Natural killer cell (primary cell): ENCODE results near the gene TRHDE. TPM values are rescaled to one million over a fixed set of nuclear protein-coding genes. Genes with fewer than 3 reads are reported as not detected.

Experiments used
- ATAC-seq, 3 donors: fragments of 150-1000 bp in 2 of 3; fragments of 200-7000 bp in 1 of 3; cut with Tn5 transposase; 1 replicate in 1 of 3; 2 replicates in 2 of 3; pipeline ENCODE4 v1.10.0; 2021; ENCODE audit warnings: mild to moderate bottlenecking in 2 of 3, moderate library complexity in 2 of 3
- DNase-seq, 2 donors: peaks; one replicate each; pipeline versions ENCODE4 v3.0.0 to v3.0.0-alpha.2; 2013 to 2021; ENCODE audit warnings: mixed read lengths in 1 of 2
- H3K27ac ChIP-seq: one replicate; pipeline ENCODE4 v1.5.1; 2013; ENCODE audit warnings: mild to moderate bottlenecking, low read length
- H3K27me3 ChIP-seq: one replicate; pipeline ENCODE4 v1.6.1; 2013; ENCODE audit warnings: low read length; ENCODE audit not compliant: control insufficient read depth, insufficient read depth
- H3K36me3 ChIP-seq: one replicate; pipeline ENCODE4 v1.6.1; 2013; ENCODE audit warnings: low read length; ENCODE audit not compliant: control insufficient read depth, insufficient read depth
- H3K4me1 ChIP-seq: one replicate; pipeline ENCODE4 v1.6.1; 2013; ENCODE audit warnings: low read length; ENCODE audit not compliant: control insufficient read depth, insufficient read depth
- H3K4me3 ChIP-seq: one replicate; pipeline ENCODE4 v1.5.1; 2013; ENCODE audit warnings: low read length
- H3K9me3 ChIP-seq: one replicate; pipeline ENCODE4 v1.6.1; 2013; ENCODE audit warnings: low read length; ENCODE audit not compliant: control insufficient read depth, insufficient read depth
- H3K27ac Mint-ChIP-seq, 2 donors: one replicate each; pipeline ENCODE4 v1.8.0; 2022; ENCODE audit warnings: mild to moderate bottlenecking in 2 of 2, mixed read lengths in 2 of 2, moderate library complexity in 1 of 2
- H3K27me3 Mint-ChIP-seq, 2 donors: one replicate each; pipeline ENCODE4 v1.8.0; 2022; ENCODE audit warnings: low read depth in 2 of 2, mixed read lengths in 2 of 2
- H3K36me3 Mint-ChIP-seq: one replicate; pipeline ENCODE4 v1.8.0; 2022; ENCODE audit warnings: mixed read lengths
- H3K4me1 Mint-ChIP-seq, 2 donors: one replicate each; pipeline ENCODE4 v1.8.0; 2022; ENCODE audit warnings: mixed read lengths in 2 of 2
- H3K4me3 Mint-ChIP-seq: one replicate; pipeline ENCODE4 v1.8.0; 2022; ENCODE audit warnings: mild to moderate bottlenecking, moderate library complexity, mixed read lengths
- H3K9me3 Mint-ChIP-seq, 2 donors: one replicate each; pipeline ENCODE4 v1.8.0; 2022; ENCODE audit warnings: mixed read lengths in 2 of 2
- WGBS: methylation state at CpG from one replicate; pipeline ENCODE4 v1.1.7; 2013; ENCODE audit warnings: missing lambda C conversion rate; ENCODE audit not compliant: insufficient coverage; 5-methylcytosine and 5-hydroxymethylcytosine counted together
- intact Hi-C: fragments of 100-400 bp; cut with micrococcal nuclease; formaldehyde crosslinking; loops from one replicate; pipeline ENCODE4 v1.14.2; 2022
- total RNA-seq, 4 donors: library from RNA; stranded (reverse); fragments of 120-200 nt in 1 of 4; gene quantifications; one replicate each; pipeline versions ENCODE4 v1.2.3 to v1.2.4, GENCODE V29; 2013 to 2022
- TF ChIP-seq, protein P1 (sequence below): fragments of 200-600 bp; IDR thresholded peaks from one replicate; pipeline ENCODE4 v1.8.0; 2022; ENCODE audit warnings: antibody characterized with exemption

TRHDE gene
- total RNA-seq, 3 donors from 2014 or later (not counting 1 experiment from before 2014, with no cell fraction given): 0.33 TPM; not detected in 2

DNA sequence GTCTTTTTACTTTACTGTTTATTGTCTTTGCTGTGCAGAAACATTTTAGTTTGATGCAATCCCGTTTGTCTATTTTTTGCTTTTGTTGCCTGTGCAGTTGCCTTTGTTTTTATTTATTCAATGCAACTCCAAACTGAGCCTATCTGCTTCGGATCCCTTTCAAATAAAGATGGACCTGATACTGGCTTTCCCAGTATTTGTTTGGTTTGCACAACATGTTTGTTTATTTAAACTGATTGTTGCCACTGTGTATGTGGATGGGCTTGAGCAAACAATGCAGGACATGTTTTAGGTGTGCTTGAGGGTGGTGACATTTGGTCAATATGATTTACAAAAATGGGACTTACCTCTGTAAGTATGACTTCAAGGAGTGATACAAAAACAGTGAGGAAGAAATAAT, 6.7 kb downstream of the TRHDE start:
- Histone ChIP-seq H3K27ac (no peak overlapping the region), H3K9me3 (no peaks in the 10 kb centered on the region), H3K36me3 (no peaks in the 10 kb centered on the region), H3K27me3 (peaks cover 6% of the 10 kb centered on the region), H3K4me3 (no peak overlapping the region), H3K4me1 (peaks cover 2% of the 10 kb centered on the region)
- Mint-ChIP-seq H3K9me3 (peaks cover 0 to 2% of the 10 kb centered on the region in 2 donors), H3K27me3 (peaks cover 7 to 12% of the 10 kb centered on the region in 2 donors), H3K4me1 (no peaks in the 10 kb centered on the region), H3K27ac (no peak overlapping the region), H3K36me3 (no peaks in the 10 kb centered on the region), H3K4me3 (no peak overlapping the region)
- DNase-seq (no peak), ATAC-seq (no peak)
- intact Hi-C loops: no loop called here
- TF ChIP-seq, protein P1, sequence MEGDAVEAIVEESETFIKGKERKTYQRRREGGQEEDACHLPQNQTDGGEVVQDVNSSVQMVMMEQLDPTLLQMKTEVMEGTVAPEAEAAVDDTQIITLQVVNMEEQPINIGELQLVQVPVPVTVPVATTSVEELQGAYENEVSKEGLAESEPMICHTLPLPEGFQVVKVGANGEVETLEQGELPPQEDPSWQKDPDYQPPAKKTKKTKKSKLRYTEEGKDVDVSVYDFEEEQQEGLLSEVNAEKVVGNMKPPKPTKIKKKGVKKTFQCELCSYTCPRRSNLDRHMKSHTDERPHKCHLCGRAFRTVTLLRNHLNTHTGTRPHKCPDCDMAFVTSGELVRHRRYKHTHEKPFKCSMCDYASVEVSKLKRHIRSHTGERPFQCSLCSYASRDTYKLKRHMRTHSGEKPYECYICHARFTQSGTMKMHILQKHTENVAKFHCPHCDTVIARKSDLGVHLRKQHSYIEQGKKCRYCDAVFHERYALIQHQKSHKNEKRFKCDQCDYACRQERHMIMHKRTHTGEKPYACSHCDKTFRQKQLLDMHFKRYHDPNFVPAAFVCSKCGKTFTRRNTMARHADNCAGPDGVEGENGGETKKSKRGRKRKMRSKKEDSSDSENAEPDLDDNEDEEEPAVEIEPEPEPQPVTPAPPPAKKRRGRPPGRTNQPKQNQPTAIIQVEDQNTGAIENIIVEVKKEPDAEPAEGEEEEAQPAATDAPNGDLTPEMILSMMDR: no peak
- whole genome bisulfite sequencing: 50% methylated on average over 2 of the region's 2 CpGs

DNA sequence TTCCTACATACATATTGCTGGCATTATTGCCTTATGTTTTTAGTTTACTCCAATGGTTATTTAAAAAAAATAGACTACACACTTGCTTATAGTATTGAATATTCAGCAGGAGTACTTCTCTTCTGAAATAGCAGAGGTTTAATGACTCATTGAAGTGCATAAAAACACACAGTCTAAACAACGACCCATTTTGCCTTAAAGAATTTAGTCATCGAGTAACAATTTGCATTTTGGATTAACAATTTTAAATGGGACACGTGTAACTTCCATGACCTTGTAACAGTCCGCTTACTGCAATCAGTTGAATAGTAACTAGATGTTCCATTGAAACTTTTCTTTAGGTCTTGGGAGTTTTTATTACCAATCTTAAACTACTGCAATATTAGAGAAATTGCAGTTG, 9.0 kb downstream of the TRHDE start:
- Mint-ChIP-seq H3K9me3 (peaks cover 0 to 2% of the 10 kb centered on the region in 2 donors), H3K36me3 (no peaks in the 10 kb centered on the region), H3K27me3 (no peaks in the 10 kb centered on the region), H3K4me3 (no peak overlapping the region), H3K4me1 (no peaks in the 10 kb centered on the region), H3K27ac (no peak overlapping the region)
- intact Hi-C loops: no loop called here
- 75% methylated on average over 4 of the region's 4 CpGs for WGBS
- H3K27me3 ChIP-seq: no peaks in the 10 kb centered on the region
- no peaks in the 10 kb centered on the region for H3K9me3 ChIP-seq
- H3K4me1 ChIP-seq: no peaks in the 10 kb centered on the region
- H3K27ac ChIP-seq: no peak overlapping the region
- no peak overlapping the region for H3K4me3 ChIP-seq
- no peaks in the 10 kb centered on the region for H3K36me3 ChIP-seq
- ATAC-seq: no peak
- TF ChIP-seq, protein P1: no peak
- no peak for DNase-seq

DNA sequence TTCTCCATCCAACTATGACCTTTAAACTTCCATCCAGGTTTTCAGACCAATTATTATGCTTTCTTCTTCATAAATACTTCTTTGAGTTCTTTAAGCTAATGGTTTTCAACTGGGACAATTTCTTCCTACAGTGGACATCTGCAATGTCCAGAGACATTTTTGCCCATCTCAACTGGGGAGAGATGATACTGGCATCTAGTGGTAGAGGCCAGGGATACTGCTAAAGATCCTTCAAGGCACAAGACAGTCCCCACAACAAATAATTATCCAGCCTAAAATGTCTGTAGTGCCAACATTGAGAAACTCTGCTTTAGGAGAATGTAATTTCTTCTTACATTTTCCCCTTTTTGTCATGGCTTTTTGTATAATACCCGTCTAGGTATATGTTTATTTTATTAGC, 10.6 kb downstream of the TRHDE start:
- Mint-ChIP-seq H3K9me3 (peaks cover 5% of the 10 kb centered on the region in 2 donors), H3K4me3 (no peak overlapping the region), H3K27me3 (no peaks in the 10 kb centered on the region), H3K27ac (no peak overlapping the region), H3K36me3 (no peaks in the 10 kb centered on the region), H3K4me1 (no peaks in the 10 kb centered on the region)
- intact Hi-C loops: no loop called here
- Histone ChIP-seq H3K9me3 (no peaks in the 10 kb centered on the region), H3K4me3 (no peak overlapping the region), H3K27ac (no peak overlapping the region), H3K4me1 (no peaks in the 10 kb centered on the region), H3K36me3 (no peaks in the 10 kb centered on the region), H3K27me3 (no peaks in the 10 kb centered on the region)
- ATAC-seq: no peak
- WGBS: no CpG with 5 or more reads among the region's 1 CpG
- no peak for DNase-seq
- TF ChIP-seq, protein P1: no peak

DNA sequence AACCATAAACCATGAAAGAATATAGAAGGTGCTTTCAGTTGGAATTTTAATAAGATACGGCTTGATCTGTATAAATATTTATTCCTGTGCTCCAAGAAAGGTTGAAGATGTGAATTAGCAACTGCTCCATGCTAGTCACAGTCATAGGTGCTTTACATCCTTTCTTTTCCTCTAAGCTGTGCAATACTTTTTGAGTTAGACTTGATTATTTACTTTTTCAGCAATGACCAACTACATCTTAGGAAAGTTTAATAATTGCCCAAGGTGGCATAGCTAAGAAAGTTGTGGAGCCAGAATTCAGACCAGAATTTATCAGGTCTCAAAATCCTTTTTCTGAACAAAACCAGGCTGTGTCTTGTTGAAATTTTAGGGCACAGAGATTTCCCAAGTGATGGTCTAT, 13.7 kb downstream of the TRHDE start:
- no CpG with 5 or more reads among the region's 1 CpG for WGBS
- Mint-ChIP-seq H3K4me1 (no peaks in the 10 kb centered on the region), H3K27ac (no peak overlapping the region), H3K27me3 (no peaks in the 10 kb centered on the region), H3K36me3 (no peaks in the 10 kb centered on the region), H3K4me3 (no peak overlapping the region), H3K9me3 (peaks cover 4 to 8% of the 10 kb centered on the region in 2 donors)
- Histone ChIP-seq H3K27ac (no peak overlapping the region), H3K27me3 (no peaks in the 10 kb centered on the region), H3K4me1 (no peaks in the 10 kb centered on the region), H3K36me3 (no peaks in the 10 kb centered on the region), H3K9me3 (no peaks in the 10 kb centered on the region), H3K4me3 (no peak overlapping the region)
- ATAC-seq (no peak), DNase-seq (no peak)
- TF ChIP-seq, protein P1: no peak
- intact Hi-C loops: no loop called here
